Inflammatory macrophage (primary cell): ENCODE data around the gene EYS.
A peak's percentile ranks its signal among the peaks of the same experiment; 100 is the strongest.

ENCODE experiments used
- DNase-seq, 2 donors: peaks; one replicate each; pipeline ENCODE4 v3.0.0-alpha.2; 2020 to 2022

EYS gene

DNA sequence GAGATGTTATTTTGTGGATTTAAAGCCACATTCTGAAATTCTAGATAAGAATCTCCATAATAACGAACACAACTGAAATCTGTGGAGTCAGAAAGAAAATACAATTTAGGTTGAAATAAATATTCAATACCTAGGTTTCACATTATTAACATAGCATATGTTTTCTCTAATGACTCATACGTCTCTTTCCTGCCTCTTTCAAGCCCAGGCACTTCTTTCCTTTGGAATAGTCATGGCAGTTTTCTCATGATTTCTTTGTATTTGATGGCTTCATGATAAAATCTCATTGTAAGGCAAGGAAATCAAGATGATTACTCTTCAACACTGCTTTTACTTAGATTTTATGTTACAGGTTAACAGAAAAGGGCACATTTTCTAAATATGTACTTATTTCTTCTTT is 1267.8 kb downstream of the EYS start:
- no peak for DNase-seq

DNA sequence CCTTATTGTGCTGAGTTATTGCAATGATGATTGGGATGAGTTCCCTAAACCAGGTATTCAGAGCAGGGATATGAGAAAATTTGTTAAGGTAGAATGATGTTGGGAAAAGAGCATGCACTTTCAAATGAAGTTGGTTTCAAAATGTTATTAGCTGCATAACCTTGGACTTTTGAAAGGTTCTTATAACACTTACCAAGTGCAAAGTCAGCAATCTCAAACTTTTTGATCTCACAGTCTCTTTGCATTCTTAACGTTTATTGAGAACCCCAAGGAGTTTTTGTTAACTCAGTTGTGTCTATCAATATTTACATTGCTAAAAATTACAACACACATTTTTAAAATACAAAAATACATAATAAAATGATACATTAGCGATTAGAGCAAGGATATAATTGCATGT is 1269.0 kb downstream of the EYS start:
- no peak for DNase-seq

DNA sequence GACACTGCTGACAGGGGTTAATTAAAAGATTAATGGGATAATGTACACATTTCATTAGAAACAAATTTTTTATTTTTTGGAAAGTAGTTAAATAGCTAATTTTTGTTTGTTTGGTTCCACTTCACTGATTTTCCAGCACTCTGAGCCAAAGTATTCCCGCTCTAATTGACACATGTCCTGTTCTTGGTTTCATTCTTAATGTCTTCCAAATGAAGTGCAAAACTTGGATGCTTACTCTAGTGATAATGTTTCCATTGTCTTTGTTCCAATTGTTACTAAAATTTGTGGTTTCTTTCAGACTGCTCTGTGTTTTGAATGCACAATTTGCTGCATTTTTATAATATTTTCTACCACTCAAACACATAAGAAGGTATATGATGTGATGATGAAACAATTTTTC is 1277.1 kb downstream of the EYS start:
- DNase-seq: no peak

DNA sequence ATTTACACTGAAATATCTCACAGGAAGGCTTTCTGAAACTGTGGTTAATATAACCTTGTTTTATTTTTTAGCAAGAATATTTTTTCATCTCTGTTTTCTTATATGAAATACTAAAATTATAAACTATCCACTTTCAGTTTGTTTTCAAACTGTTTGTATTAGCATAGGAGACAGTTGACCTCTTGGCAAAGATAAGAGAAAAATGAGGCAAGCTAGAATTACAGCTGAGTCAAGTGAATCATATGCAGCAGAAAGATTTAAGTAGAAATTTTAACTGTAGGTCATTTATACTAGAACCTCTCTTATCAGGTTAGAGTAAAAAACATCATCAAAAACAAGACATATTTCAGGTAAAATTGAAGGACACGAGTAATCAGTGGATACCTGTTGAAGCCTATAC is 1278.8 kb downstream of the EYS start:
- DNase-seq: no peak

DNA sequence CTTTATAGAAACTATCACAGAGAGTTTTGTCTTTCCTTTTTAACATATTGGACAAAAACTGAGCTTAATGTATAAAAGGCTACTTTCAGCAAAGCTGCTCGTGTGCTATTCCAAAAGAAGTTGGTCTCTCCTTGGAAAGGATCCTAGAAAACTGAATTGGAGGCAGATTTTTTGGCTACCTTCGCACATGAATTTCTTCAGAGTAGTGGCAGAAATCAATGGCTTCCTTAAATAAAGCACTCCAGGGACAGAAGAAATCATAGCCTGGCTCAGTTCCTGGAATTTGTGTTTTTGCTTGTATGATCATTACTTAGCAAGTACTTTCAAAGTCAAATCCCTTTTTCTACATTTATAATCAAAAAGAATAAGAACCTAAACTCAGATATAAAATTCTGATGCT is 1291.1 kb downstream of the EYS start:
- DNase-seq: no peak

DNA sequence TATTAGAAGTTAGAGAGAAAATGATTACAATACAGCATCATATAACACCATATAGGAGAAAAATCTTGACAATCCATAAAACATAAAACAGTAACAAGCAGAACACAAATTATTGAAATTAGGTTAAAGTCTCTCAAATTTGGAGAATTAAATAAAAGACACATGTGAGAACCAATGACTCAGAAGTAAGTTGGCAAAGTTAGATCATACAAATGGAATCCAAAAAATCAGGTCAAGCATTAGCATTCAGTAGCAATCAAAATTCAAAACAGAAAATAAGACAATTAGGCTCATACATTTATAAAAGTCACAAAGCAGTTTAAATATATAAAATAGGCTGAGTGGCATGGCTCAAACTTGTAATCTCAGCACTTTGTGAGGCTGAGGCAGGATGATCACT is 1295.8 kb downstream of the EYS start:
- DNase-seq: no peak

DNA sequence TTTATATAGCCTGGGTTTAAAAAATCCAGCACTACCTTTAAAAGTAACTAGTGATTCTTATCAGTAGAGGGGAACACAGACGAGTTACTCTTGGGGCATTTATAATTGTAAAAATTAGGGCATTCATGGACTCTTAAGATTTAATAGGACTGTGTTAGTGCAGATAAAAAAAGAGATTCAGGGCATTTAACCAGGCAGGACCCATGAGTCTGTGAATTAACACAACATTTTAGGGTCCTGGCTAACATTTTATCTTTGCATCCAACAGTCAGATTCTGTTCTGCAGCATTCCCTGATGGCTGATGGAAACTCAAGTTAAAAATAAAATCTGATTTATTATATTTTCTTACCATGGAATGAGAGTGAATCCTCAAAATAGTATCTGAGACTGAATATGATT is 1297.1 kb downstream of the EYS start:
- no peak for DNase-seq

DNA sequence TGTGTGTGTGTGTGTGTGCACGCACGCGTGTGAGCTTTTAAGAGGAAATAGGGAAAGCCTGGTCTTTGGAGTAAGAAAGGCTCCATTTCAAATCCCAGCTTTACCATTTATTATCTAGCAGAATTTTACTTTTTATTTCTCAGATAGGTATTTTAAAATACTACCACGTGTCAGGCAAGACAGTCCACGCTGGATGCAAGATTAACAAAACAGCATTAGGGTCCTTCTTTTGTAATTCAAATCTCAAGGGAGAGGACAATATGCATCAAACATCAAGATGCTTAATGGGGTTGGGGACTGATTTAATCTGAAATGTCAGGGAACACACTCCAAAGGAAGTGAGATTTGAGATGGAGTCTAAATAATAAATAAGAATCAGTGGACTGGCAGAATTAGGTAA is 1302.6 kb downstream of the EYS start:
- DNase-seq: no peak

DNA sequence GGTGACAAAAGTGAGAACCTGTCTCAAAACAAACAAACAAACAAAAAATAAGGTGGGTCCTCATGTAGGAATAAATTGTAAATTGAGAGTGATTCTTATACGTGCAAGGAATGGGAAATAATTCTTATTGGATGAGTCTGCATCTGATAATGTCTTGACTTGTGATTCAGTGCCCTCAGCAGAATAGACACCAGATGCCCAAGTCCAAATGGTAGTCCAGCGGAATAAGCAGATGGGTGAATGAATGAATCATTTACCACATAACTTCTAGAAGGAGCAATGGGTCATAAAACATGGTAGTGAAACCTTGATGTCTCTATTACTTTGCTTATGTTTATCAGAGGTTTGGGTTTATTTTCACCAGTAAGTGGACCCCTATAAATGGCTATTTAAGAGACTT is 1323.7 kb downstream of the EYS start:
- DNase-seq: no peak

DNA sequence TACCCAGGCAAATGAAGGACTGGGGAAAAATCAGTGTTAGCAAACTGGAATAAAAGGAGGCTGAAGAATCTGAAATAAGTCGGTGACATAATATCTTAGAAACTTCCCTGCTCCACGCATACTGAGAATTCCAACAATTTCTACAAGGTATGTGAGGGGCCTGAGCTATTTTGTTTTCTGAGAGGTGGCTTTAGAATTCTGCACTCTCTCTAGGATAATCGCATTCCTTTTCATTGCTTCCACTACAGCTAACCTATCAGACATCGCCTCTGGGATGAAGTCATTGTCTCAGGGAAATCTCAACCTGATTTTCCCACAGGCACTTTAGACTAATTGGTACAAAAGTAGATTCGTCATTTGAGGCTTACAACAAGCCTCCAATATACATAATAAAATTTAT is 1330.6 kb downstream of the EYS start:
- DNase-seq: no peak

DNA sequence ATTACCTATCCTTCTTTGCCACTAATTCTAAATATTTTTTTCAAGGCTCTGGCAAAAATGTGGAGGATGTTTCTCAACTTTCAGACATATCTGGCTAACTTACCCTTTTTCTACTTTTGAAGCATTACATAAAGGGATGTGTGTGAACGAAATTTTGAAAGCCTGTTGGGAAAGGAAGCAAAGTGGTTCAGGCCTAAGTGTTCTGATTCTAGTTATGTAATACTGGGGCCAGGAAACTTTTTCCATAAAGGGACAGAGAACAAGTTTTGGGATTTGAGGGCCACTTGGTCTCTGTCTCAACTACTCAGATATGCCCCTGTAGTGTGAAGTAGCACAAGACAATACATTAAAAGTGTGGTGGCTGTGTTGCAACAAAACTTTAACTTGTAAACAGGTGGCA is 1349.6 kb downstream of the EYS start:
- DNase-seq: no peak

DNA sequence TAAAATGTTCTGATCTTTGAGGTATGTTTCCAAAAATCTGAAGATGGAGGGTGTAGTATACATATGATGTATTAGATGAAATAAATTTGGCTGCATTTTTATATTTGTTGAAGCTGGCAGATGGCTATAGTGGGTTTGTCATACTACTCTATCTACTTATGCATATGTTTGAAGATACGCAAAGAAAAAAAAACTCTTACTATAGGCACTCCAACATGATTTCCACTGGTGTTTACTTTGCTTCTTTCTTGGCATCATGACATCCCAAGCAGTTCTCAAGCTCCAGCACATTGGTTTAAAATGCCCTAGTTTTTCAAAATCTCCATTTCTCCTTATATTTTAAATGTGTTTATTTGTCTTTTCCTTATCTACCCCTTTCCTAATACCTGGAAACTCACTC is 1359.6 kb downstream of the EYS start:
- no peak for DNase-seq

DNA sequence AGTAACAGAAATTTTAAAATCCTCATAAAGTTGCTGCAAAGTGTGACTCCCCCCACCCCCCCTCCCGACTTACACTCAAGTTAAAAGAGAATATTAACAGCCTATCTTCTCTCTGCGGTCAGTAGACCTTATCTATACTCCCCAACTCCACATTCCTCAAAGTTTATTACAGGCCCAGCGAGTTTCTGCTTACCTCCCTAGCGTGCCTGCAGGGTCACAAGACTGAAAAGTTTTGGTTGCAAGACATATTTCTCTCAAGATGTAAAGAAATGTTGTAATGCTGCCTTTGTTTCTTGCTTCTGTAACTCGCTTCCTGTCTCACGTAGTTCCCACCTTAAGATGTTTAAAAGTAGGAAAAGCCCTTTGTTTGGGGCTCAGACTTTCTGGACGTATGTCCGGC is 1371.8 kb downstream of the EYS start:
- no peak for DNase-seq

DNA sequence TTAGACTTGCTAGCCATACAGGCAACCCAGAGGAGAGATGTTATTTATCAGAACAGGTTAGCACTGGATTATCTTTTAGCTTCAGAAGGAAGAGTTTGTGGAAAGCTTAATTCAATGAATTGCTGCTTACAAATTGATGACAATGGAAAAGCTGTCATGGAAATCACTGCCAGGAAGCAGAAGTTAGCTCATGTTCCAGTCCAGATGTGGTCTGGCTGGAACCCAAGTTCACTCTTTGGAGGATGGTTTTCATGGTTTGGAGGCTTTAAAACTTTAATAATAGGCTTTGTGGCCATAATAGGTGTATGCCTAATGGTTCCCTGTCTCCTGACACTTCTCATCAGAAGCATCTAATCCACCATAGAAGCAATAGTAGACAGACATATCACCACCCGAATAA is 1372.4 kb downstream of the EYS start:
- DNase-seq: no peak

DNA sequence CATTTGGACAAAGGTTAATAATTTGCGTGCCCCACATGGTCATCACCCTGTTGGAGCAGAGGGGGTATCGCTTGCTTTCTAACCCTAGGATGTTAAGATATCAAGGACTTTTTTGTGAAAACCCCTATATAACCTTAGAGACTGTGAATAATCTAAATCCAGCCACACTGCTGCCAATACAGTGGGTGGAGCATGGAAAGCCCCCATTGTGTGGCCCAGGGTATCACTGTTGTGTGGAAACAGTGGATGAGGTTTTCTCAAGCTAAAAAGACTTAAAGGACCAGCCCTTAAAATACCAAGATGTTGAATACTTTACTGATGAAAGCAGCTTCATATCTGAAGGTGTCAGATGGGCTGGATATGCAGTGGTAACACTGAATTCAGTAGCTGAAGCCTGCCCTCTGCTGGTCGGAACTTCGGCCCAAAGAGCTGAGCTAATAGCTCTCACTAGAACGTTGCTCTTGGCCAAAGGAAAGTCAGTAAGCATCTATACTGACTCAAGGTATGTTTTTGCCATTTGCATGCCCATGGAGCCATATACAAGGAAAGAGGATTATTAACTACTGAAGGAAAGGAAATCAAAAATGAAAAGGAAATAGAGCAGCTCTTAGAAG is 1376.2 kb downstream of the EYS start:
- peak; percentile 44 to 70 for DNase-seq

DNA sequence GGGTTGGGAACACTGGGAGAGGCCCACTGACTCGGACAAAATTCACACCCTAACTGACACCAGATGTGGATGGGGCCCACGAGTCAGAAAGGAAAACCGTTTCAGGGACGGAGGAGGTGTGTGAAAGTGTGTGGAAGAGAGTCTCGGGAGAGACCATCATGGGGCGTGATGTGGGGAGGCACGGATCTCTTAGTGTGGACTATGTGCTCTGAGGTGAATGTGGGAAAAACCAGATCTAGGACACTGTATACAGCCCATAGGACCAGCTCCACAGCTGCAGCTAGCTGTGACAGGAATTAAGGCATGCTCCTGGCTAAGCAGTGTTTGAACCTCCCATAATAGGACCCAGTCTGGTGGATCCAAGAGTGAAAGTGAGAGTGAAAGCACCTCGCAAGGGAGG is 1380.1 kb downstream of the EYS start:
- no peak for DNase-seq

DNA sequence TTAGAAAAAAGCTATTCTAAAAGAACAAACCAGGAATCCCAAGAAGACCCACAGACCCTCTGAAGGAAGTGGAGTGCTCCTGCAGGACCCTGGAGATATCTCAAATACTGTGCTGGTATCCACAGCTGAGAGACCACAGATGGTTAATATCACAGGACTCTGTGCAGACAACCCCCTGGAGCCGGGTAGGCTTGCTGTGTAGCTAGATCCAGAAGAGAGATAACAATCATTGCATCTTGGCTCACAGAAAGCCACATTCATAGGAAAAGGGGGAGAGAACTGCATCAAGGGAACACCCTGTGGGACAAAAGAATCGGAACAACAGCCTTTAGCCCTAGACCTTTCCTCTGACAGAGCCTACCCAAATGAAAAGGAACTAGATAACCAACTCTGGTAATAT is 1381.9 kb downstream of the EYS start:
- no peak for DNase-seq

DNA sequence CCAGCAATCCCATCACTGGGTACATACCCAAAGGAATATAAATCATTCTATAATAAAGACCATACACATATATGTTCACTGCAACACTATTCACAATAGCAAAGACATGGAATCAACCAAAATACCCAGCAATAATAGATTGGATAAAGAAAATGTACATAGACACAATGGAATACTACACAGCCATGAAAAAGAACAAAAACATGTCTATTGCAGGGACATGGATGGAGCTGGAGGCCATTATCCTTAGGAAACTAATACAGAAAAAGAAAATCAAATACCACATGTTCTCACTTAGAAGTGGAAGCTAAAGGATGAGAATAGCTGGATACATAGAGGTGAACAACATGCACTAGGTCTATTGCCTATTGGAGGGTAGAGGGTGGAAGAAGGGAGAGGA is 1396.8 kb downstream of the EYS start:
- no peak for DNase-seq

DNA sequence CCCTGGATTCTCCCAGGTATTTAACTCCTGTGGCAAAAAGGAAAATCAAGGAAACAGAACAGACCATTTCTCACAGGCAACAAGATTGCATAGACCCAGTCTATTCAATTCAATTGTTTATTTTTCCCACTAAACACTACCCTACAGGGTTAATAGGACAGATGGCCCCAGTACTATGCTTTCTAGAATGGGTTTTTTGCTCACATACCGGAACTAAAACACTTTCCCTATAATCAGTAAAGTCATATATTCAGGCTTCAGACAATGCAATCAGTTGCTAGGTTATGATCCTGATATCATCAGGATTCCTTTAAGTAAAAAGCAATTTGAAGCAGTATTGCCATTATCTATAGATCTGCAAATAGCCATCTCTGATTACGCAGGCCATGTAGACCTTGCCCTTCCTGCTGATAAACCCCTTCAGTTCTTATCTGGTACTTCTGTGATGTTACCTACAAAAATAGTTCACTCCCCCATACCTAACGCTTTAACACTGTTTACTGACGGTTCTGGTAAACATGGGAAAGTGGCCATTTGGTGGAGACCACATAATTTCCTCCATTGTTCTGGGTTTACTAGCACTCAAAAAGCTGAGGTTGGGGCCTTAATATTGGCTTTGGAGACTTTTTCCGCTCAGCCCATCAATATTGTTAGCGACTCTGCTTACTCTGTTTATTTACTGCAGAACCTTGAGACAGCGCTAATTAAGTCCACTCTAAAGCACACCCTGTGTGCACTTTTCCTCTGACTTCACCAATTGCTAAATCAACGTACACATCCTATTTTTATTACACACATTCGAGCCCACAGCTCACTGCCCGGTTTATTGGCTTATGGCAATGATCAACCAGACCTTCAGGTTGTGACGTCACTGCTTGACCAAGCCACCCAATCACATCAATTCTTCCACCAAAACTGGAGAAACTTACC is 1405.5 kb downstream of the EYS start:
- DNase-seq: no peak

DNA sequence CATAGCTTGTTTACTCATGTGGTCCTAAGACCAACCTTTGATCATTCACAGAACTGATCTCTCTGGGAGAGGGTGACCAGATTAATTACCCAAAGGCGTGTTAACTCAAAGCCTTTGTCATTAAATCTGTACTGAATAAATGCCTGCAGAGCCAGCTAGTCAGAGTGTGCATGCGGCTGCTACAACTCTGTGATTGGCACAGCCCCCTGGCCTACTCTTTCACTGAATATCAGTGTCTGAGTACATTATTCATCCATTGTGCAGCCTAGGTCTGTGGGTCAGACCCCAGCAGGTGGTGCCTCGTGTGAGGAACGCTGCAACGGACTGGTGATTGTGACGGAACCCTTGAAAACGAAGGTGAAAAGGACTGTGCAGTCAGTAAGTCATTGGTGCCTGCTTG is 1407.8 kb downstream of the EYS start:
- DNase-seq: no peak

DNA sequence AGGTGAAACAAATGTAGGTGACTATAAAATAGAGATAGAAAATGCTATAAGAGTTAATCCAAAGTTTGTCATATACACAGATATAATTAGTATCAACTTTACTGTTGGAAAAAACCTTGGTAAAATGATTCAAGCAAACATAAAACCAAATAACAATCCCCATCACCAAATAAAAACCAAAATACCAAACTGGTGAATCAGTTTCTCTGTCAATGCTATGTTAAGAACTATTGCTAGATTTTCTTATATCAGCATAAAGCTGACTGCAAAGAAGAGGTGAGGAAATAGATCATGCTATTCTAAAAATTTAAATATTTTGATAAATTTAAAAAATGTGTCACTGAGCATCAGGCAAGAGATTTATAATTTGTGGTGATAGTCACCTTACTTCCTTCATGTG is 1413.0 kb downstream of the EYS start:
- DNase-seq: no peak

DNA sequence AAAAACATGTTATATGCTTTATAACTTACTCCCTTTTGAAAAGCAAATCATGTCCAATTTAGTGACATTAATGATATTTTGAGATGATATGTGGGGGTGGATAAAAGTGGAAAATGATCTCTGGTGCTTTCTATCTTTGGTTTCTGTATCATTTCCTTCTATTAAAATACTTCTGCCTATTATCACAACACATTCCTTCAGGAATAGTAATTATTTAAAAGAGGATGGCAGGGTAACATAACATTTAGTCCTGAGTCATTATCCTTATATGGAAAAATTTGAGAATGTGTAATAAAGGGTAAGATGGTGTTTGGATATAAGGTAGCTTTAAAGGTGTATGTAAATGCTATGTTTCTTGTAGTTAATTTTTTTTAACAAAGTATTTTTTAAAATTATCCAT is 1413.7 kb downstream of the EYS start:
- no peak for DNase-seq

DNA sequence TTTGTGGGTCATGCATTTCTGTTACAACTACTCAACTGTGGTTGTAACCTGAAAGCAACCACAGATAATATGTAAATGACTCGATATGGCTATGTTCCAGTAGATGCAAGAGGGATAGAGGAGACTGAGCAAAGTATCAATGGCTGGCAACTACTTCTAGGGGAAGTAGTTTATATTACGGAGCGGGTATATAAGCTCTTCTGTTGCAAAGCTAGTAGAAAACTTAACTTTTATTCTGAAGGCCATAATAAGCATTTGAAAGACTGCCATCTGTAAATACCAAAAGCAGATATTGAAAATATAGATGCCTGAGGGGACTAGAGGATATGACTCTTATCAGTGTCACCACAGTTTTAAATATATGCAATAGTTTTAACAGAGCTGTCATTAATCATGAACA is 1416.2 kb downstream of the EYS start:
- DNase-seq: no peak

DNA sequence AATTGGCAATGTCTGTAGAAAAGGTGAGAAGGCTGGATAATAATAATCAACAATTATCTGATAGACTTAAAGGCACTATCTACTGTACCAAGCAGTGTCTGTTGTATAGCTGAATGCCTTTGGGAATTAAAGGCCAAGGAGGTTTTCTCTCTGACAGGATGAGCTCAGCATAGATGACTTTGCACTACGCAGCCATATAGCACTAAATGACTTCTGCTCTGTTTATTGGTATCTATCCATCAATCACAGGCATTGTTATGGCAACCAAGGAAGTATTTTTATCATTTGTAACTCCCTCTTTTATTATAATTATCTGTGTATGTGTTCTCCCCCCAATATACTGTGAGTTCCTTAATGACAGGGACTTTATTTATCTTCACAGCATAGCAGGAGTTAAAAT is 1417.1 kb downstream of the EYS start:
- no peak for DNase-seq

DNA sequence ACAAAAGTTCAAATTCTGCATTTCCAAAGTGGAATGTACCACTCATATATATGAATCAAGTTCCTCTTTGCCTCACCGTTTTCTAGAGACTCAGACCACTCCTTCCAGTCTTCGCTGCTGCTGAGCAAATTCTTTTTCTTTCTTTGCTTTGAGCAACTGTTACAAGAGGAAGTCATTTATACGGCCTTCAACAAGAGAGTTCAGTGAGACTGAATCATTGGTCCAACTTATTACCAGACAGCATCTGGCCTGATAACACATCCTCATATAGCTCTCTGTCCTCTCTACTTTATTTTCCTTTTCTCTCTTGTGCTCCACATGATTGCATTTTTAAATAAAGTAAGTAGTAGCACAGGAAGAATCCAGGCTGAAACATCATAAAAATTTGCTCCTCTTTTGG is 1418.7 kb downstream of the EYS start:
- DNase-seq: no peak
